HT-29 (cell line): ENCODE results near the gene CDK6. TPM values are rescaled to one million over a fixed set of nuclear protein-coding genes. Genes with fewer than 3 reads are reported as not detected.

Experiments
- DNase-seq: peaks from one replicate; pipeline ENCODE4 v3.0.0-alpha.2; 2015; ENCODE audit warnings: low spot score
- total RNA-seq: library from RNA; depleted of rRNA; stranded (reverse); fragments of >200 nt; shearing (Covaris generic); gene quantifications from 2 replicates; pipeline ENCODE4 v1.2.3, GENCODE V29; 2014

Gene CDK6
- total RNA-seq, 1 experiment from 2014 or later: 48.8 TPM

DNA sequence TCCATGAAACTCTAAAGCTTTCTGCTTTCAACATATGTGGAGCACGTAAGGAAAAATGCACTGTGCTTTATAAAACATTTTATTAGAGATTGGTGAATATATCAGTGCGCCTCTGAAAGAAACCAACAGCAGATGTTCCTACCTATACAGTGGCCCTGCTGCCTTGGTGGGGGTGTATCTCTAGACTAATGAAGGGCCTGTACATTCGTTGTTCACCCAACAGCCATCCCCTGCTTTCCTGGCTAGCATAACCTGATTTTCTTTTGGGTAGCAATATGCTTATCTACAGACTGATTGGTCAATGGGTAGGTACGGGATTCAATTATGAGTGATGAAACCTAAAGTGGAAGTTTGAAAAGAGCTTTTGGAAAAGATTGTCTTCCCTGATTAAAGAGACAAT, 126.5 kb downstream of the CDK6 start:
- no peak for DNase-seq

DNA sequence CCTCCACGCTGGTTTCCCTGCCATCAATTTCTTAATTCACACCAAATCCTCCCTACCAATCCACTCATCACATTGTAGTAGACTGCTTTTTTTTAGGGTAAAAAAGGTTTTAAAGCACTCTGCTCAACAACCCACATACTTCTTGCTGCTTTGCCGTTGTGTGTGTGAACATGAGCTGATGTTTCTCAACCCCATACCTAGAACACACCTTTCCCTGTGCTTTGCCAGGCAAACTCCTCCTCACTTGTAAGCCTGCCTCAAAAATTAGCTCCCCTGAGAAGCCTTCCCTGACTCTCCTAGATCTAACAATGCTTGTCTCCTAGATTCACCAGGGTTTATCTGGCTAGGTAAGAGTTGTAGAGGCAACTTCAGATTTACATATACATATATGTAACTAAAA, 127.2 kb downstream of the CDK6 start:
- DNase-seq: no peak

DNA sequence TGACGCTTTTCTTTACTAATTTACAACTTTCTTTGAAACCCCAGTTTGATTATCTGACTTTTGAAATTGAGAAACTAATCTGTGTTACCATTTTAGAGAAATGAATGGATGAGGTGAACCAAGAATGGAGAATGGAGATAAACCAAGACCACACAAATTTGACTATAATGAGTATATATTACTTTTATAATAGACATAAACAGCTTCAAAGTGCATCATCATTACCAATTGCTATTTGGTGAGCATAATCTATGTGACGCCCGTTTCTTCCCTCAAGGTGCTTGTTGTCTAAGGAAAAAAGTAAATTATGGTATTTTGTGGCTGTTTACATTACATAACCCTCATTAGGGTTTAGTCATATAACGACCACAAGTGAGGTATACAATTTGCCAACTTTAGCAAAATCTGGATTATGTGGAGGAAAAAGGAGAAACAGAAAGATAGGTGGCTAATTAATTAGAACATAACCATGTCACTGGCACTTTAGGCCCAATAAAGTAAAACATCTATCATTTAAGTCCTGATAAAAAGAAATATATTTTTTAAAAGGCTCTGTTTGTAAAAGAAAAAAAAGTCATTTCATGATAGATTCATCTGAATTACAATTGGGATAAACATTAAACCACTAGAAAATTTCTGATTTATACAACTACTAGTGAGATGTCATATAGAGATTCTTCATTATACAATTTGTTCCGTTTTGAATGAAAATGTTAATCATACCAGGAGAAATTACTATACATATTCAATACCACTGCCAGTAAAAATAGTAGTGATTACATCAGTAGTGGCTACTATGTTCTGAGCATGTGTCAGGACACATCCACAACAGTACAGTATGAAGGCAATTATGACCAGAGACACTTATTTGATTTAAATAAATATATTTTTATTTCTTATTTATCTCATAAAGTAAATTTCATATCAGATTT, 128.0 kb downstream of the CDK6 start:
- DNase-seq: no peak

DNA sequence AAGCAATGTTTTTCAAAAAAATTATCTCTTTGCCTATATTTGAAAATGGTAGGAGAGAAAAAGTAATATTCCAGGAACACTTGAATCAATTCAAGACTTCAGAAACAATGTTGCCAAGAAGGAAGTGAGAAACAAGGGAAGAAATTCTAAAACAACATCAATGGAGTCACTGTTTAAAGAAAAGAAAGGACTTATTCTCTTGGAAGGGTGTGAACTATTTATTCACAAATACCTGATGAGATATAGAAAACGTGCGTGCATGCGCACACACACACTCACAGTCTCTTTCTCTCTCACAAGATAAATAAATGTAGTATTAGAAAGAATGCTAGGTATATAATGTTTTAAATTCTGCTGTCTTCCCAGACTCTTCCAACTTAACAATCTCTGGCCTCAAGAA, 128.9 kb downstream of the CDK6 start:
- no peak for DNase-seq

DNA sequence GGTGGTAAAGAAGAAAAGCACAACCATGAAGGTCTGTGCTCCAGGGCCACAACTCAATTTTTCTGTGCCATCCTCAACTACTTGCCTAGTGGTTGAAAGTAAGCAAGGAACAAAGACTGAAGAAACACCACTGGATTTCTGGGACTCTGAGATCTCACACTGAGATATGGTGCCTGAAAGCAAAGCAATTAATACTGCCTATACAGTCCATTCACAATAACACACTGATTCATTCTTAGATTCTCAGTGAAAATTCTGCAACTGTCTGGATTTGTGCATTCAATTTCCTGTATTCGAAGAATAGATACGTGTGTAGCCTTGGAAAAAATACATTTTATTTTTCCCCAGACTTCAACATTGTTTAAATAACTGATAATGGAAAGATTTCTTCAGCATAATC, 129.8 kb downstream of the CDK6 start:
- no peak for DNase-seq

DNA sequence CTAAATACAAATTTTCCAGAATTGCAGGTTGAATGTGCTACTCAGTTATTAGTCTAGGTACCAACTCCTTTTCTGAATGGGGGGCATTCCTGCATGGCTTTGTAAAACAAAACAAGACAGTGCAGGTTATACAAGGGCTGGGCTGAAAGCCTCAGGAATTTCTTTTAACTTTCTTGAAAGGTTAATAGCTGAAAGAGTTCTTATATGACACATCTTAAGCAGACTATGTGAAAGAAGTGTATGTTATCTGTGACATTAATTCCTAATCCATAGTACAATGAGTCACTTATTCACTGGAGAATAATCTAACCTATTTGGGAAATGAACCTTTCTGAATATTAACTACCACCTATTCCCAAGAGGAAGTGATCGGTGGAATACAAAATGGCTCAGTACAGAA, 130.5 kb downstream of the CDK6 start:
- DNase-seq: no peak

DNA sequence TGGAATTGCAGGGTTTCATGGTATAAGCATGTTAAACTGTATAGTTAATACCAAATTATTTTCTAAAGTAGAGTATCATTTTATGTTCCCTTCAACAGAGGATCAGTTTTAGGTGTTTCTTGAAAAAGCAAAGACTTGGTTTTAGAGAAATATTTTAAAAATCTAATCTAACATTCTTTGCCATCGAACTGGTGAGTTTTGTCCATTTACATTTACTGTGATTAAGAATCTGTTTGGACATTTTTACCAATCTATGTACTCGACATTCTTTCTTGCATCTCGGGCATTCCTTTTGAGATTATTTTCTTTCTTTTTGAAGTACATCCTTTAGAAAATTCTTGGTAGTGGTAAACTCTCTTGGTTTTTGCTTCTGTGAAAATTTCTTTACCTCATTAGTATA, 131.5 kb downstream of the CDK6 start:
- DNase-seq: no peak

DNA sequence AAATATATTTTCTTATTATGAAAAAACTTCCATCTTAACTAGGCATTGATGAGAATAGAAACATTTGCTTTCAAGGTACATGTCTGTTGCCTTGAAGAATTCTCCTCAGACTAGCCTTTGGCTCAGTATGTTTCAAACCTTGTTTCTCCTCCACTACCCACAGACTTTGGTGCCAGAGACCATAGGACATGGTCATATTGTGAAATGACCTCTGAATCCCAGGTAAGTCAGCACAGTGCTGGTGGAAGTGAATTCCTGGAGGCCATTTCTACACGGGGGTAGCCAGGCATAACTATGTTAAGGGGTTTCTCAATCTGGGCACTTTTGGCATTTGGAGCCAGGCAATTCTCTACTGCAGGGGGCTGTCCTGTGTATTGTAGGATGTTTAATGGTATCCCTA, 133.8 kb downstream of the CDK6 start:
- DNase-seq: no peak

DNA sequence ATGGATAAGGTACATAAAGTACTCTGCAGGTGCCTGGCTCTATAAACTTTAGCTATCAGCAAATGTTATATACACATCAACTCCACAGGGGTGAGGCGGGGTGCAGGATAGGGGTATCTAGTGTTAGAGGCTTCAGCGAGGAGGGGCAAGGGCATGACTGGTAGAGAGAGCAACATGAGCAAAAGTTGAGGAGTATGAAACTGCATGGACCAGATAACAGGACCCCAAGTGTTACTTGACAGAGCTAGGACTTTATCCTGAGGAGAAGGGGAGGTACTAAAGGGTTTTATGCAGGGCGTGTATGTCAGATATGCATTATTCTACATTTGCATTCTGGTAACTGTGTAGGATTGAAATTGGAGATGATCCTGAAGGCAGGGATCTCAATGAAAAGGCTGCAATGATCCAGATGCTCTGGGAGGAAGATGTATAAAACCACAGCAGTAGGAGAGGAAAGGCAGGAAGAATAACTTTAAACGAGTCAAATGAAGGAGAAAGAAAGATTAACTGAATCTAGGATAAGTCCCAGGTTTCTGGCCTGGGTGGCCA, 136.3 kb downstream of the CDK6 start:
- no peak for DNase-seq

DNA sequence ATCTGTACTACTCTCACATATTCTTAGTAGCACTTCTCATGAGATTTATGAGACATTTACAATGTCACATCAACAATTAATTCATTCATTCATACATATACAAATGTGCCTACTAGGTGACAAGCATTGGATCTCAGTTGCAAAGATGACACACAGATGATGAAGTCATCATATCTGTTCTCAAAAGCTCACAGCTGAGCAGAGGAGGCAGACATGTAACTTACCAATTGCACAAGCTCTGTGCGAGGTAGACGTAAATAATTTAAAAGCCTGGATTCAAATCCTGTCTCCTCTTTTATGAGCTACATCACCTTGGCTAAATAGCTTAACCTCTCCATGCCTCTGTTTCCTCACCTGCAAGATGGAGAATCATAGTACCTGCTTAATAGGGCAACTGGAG, 136.8 kb downstream of the CDK6 start:
- DNase-seq: no peak

DNA sequence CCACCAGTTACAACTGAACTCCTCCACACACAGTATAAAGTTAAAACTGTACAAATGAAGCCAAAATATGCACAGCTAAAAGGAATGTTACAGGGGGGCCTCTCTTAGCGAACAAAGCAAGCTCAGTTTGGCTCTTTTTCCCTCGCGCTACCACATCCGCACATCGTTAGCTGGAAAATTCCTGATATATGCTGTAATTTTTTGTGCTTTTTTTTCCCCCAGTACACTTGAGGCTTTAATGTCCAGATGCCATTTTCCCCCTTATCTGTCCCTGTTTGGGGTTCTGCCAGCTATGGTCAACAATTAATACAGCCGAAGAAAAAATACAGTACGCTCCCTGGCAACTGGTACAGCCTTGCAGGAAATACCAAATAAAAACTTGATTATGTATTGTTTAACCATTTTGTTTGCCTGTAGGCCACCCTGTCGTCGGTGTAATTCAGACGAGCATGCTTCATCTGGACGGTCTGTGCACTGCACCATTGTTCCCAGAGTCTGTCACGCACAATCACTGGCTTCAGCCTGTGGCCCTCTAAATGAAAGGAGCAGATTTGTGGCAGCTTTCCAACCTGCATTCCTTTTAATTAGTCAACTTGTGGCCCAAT, 138.0 kb downstream of the CDK6 start:
- DNase-seq: peak; percentile 88

DNA sequence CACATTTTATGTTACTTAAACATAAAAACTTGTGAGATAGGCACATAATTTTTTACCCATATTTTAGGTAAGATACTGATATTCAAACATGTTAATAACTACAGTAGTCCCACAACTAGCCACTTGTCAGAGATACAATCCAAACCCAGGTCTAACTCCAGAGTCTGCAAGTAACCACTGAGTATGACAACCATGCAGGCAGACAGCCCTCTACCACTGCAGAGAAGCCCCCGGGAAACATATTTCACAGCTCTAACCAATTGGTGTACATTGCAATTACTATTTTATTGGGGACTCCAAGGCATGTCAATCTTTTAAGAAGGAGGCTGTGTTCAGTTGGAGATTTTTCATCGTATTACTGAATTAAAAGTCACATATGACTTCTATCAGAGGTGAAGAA, 139.0 kb downstream of the CDK6 start:
- DNase-seq: no peak

DNA sequence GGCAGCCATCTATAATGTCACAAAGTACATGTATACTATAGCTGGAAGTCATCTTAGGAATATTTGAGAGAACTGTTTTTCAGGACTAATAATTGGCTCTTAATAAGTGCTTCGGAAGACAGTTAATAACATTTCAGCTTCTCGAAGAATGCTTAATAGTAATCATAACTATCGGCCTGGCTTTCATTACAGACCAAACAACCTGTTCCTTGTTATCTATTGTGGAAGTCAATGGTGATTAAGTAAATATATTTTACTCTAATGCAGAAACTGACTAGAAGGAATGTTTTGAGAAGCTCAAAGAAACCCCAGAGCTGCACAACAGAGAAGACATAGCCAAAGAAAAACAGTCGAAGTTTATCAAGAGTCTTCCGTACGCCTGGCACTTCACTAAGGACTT, 139.4 kb downstream of the CDK6 start:
- DNase-seq: peak; percentile 23

DNA sequence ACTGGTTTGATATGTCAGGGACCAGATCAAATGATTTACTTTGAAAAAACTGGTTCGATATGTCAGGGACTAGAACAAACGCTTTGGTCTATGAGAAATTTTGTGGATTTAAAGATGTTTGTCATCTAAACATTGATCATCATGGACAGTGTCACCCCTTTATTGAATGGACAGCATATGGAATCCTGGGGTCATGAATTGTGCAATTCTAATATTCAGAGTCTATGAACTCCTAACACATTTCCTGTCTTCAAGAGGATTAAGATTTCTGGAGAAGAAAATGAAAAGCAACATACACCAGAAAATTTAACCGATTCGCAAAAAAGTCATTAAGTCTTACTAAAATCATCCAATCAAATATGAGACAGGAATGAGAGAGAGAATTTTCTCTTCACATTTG, 139.8 kb downstream of the CDK6 start:
- no peak for DNase-seq

DNA sequence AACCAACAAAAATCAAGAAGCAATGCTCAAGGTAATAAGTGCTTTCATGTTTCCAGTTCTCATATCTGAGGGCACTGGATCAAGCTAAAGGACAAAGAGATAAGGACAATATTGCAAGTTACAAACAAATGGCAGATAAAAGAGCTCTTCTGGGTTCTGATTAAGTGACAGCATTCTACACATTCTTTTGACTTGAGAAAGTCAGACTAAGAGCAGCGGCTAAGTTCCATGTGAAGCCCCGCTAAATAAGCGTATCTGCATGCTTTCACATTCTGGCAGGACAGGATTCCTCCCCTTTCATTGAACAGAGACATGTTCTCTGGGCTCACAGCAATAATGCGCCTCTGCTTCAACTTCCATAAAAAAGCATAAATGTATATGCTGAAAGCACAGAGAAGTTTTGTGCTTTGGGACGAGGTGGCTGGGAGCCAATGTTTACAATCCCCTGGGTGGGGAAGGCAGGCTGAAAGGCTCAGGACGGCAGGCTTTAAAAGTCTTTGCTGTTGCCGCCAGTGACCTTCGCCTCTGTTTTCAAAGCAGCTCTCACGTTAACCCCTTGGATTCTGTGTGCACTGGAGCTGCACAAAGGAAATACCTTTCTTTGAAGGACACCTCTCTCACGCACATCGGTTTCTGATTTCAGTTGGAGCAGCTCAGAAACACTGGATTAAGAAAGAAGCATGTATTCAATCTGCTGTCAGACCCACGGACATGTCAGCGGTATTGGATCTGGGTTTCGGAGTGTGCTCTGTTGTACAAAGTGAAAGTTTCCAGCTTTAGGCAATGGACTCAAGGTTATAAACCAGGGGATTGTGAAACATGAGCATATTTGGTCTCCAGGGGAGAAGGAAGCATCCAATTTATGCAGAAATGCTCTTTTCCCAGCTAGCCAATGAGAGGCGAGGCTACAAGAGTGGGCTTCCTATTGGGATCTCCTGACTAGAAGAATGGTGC, 140.8 kb downstream of the CDK6 start:
- DNase-seq: peak; percentile 98

DNA sequence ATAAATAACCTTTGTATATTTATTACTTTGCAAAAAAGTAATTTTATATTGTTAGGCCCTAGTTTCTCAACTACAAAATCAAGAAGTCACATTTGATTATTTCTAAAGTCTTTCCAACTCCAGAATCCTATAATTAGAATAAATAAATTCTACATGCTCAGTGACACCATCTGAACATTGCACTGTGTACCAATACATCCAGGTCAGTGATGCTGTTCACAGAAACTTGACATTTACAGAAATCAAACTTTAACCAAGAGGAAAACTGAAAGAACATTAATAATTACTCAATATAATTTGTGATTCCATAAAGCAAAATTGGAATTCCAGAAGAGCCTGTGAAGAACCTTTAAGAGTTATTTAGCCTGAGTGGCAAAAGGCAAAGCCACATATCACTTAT, 142.2 kb downstream of the CDK6 start:
- no peak for DNase-seq

DNA sequence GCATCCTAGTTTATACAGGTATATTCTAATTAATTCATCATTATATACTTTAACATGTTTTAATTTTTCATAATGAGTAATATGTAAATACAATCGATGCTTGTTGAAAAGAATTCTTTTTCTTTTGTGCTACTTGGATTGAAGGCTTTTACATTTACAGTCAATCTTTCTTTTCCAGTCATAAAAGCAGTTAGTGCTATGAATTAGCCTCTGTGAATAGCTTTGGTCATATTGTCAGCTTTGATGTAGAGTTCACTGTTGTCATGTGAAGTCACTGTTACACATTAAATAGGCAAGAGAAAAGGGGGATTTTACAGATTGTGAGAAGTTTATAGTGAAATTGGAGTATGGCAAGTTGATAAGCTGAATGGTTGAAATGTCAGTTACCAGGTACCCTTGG, 142.9 kb downstream of the CDK6 start:
- DNase-seq: no peak

DNA sequence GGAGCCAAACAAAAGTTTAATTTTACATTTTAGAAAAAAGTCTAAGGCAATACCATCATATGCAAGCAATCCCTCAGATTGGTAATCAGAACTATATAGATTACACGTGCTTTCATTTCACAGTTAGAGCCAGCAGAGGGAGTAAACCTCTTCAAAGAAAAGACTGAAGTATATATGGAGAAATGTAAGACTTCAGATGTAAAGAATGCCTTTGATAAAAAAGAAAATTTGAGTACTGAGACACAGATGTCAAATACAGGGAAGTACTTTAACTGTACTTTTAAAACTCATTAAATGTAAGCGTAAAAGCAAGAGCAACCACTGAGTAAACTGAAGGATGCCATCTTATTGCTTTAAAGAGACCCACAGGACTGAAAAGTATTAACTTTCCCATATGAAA, 144.8 kb downstream of the CDK6 start:
- DNase-seq: peak; percentile 83

DNA sequence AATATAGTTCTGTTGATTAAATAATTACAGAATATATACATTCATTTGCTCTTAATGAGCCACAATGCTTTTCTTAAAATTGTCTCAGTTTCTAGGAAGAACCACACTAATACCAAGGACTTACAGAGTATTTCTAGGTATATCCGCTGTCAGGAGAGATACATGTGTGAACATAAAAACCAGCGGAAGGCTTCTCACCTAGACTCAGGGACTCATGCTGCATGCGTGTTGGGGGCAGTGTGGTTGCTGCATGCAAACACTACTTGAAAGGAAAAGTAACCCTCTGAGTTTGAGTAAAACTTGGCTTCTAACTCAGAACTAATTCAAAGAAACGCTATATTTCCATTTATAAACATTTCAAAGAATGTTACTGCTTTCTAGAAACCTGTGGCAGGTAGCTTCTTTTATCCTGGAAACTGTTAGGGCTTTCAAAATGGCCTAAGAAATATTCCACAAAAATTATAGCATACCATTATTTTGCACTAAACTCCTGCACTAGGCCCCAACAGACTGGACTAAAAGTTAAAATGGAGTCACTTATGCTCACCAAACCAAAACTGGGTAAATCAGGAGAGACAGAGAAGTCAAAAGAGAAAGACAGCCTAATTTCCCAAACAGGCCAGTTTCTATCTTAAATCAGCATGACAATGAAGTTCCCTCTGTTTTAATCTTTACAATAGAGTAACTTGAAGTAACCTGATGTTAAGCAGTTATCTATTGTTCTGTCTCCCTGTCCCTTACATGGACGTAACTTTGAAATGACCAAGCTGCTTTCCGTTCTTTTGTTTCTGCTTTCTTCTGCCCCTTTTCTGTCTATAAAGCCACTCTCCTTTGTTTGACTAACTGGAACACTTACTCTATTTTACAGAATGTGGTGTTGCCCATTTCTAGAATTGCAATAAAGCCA, 151.0 kb downstream of the CDK6 start:
- no peak for DNase-seq

DNA sequence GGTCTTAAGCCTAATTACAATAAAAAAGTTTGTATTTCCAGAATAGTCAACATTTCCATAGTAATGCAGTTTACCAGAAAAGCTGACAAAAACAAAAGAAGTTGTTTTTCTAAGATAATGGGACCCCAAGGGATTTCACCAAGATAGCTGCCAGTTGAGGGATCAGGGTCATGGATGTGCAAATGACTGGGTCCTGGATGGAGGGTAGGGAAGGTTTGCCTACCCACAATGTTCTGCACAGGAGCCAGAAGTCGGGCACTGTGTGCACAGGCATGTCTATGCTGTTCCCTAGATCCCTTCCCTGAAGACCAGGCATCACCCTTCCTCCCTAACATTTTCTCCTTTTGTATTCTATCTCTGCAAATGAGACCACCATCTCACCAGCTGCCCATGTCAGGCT, 152.1 kb downstream of the CDK6 start:
- DNase-seq: no peak
